Mesendoderm (in vitro differentiated cells): ENCODE results near the gene NR4A1.

Experiments used
- DNase-seq: peaks from one replicate; pipeline ENCODE4 v3.0.0; 2013
- H2AK5ac ChIP-seq: 2 replicates; pipeline ENCODE4 v1.6.1; 2013; ENCODE audit warnings: low read length, inconsistent platforms
- H2BK120ac ChIP-seq: 2 replicates; pipeline ENCODE4 v1.6.1; 2013; ENCODE audit warnings: low read depth, mild to moderate bottlenecking, low read length, moderate library complexity, mixed read lengths
- H2BK15ac ChIP-seq: replicated peaks from 2 replicates; pipeline ENCODE4 v1.6.1; 2013; ENCODE audit warnings: low read depth, mild to moderate bottlenecking, moderate library complexity
- H2BK5ac ChIP-seq: 2 replicates; pipeline ENCODE4 v1.6.1; 2013; ENCODE audit warnings: low read length, inconsistent platforms
- H3K18ac ChIP-seq: 2 replicates; pipeline ENCODE4 v1.6.1; 2013; ENCODE audit warnings: mild to moderate bottlenecking, low read length, mixed read lengths
- H3K23ac ChIP-seq: one replicate; pipeline ENCODE4 v1.6.1; 2013; ENCODE audit warnings: low read length
- H3K27ac ChIP-seq: 2 replicates; pipeline ENCODE4 v1.5.1; 2013; ENCODE audit warnings: low read depth, mild to moderate bottlenecking, inconsistent platforms, low read length, moderate library complexity
- H3K27me3 ChIP-seq: 2 replicates; pipeline ENCODE4 v1.6.1; 2013; ENCODE audit warnings: low read length, control low read depth, mild to moderate bottlenecking, inconsistent platforms; ENCODE audit not compliant: insufficient read depth, poor library complexity
- H3K36me3 ChIP-seq: 2 replicates; pipeline ENCODE4 v1.6.1; 2013; ENCODE audit warnings: low read length, inconsistent platforms; ENCODE audit not compliant: control insufficient read depth, insufficient read depth
- H3K4ac ChIP-seq: one replicate; pipeline ENCODE4 v1.6.1; 2013; ENCODE audit warnings: low read depth, mild to moderate bottlenecking, low read length, moderate library complexity
- H3K4me1 ChIP-seq: 2 replicates; pipeline ENCODE4 v1.6.1; 2013; ENCODE audit warnings: low read depth, low read length, inconsistent platforms; ENCODE audit not compliant: control insufficient read depth
- H3K4me2 ChIP-seq: 2 replicates; pipeline ENCODE4 v1.6.1; 2013; ENCODE audit warnings: low read length
- H3K4me3 ChIP-seq: 2 replicates; pipeline ENCODE4 v1.5.1; 2013; ENCODE audit warnings: mild to moderate bottlenecking, low read length
- H3K56ac ChIP-seq: one replicate; pipeline ENCODE4 v1.6.1; 2013; ENCODE audit warnings: low read length
- H3K79me1 ChIP-seq: 2 replicates; pipeline ENCODE4 v1.6.1; 2013; ENCODE audit warnings: low read length, inconsistent platforms
- H3K79me2 ChIP-seq: 2 replicates; pipeline ENCODE4 v1.6.1; 2013; ENCODE audit warnings: mild to moderate bottlenecking, low read length; ENCODE audit not compliant: control insufficient read depth, insufficient read depth
- H3K9ac ChIP-seq: 2 replicates; pipeline ENCODE4 v1.6.1; 2013; ENCODE audit warnings: low read length, inconsistent platforms
- H4K5ac ChIP-seq: one replicate; pipeline ENCODE4 v1.6.1; 2013; ENCODE audit warnings: low read length
- H4K8ac ChIP-seq: one replicate; pipeline ENCODE4 v1.6.1; 2013; ENCODE audit warnings: low read depth, mild to moderate bottlenecking, control low read depth, low read length, moderate library complexity
- WGBS: extraction: QIAGEN DNeasy Blood & Tissue Kit; methylation state at CpG from one replicate; pipeline ENCODE4 v1.1.7; 2013; ENCODE audit warnings: low lambda C conversion rate, missing lambda C conversion rate; ENCODE audit not compliant: insufficient coverage; ENCODE audit errors: extremely low coverage; 5-methylcytosine and 5-hydroxymethylcytosine counted together

Gene NR4A1

GRCh38 chr12:52082669-52082987, 31.4 kb downstream of the NR4A1 start:
- Histone ChIP-seq H3K79me2 (no peaks in the 10 kb centered on the region), H3K23ac (no peak overlapping the region), H3K4me3 (no peak overlapping the region), H2BK5ac (no peak overlapping the region), H3K4me2 (no peak overlapping the region), H2AK5ac (no peak overlapping the region), H3K4ac (no peak overlapping the region), H4K8ac (no peak overlapping the region), H3K27ac (no peak overlapping the region), H3K9ac (no peak overlapping the region), H4K5ac (no peak overlapping the region), H3K36me3 (peaks cover 3% of the 10 kb centered on the region), H3K56ac (peak overlapping the region; percentile 3), H2BK15ac (no peak overlapping the region), H2BK120ac (no peak overlapping the region), H3K27me3 (no peaks in the 10 kb centered on the region), H3K4me1 (peaks cover 3% of the 10 kb centered on the region), H3K18ac (no peak overlapping the region), H3K79me1 (no peaks in the 10 kb centered on the region)
- WGBS = no CpG with 5 or more reads among the region's 4 CpGs
- DNase-seq = no peak

DNA sequence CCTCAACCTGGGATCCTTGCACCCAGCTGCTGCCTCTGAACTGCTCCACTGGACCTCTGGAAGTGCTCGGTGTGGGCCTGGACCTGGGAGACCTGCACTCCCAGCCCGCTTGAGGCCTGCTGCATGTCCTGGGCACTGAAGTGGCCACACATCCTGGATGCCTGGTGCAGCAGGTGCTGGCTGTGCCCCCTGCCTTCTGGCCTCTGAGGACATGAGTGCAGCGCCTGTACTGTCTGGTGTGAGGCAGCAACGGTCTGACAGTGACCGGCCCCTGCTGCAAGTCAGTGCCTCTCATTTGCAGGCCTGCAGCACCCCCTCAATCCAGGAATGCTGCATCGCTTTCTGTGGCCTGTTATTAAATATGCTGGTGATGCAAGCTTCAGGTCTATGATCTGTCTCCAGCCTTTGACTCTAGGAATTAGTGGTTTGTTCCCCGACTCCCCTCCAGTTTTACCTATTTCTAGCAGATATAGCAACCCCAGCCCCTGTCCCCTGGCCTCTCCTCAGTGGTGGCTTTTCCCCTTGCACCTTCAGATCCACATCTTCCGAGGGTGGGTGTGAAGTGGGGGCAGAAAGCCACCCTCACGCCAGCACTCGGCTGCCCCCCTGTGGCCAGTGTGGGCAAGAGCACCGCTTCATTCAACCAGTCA, 31.9 kb downstream of the NR4A1 start:
- Histone ChIP-seq H2BK15ac (no peak overlapping the region), H3K4me3 (no peak overlapping the region), H3K27me3 (no peaks in the 10 kb centered on the region), H3K9ac (no peak overlapping the region), H3K36me3 (peaks cover 3% of the 10 kb centered on the region), H4K8ac (no peak overlapping the region), H2AK5ac (no peak overlapping the region), H3K79me1 (no peaks in the 10 kb centered on the region), H3K4ac (no peak overlapping the region), H3K18ac (no peak overlapping the region), H3K23ac (no peak overlapping the region), H3K79me2 (no peaks in the 10 kb centered on the region), H3K4me2 (no peak overlapping the region), H4K5ac (no peak overlapping the region), H3K27ac (no peak overlapping the region), H3K4me1 (peaks cover 3% of the 10 kb centered on the region), H2BK120ac (no peak overlapping the region), H2BK5ac (no peak overlapping the region), H3K56ac (no peak overlapping the region)
- no CpG with 5 or more reads among the region's 11 CpGs for WGBS
- DNase-seq = peak; percentile 59

GRCh38 chr12:52083638-52083996, 32.4 kb downstream of the NR4A1 start:
- Histone ChIP-seq H3K23ac (no peak overlapping the region), H3K79me2 (no peaks in the 10 kb centered on the region), H3K4me3 (no peak overlapping the region), H3K4me2 (no peak overlapping the region), H3K4ac (no peak overlapping the region), H2BK15ac (no peak overlapping the region), H3K27me3 (no peaks in the 10 kb centered on the region), H3K9ac (no peak overlapping the region), H2BK120ac (no peak overlapping the region), H3K79me1 (no peaks in the 10 kb centered on the region), H4K8ac (no peak overlapping the region), H3K36me3 (peaks cover 3% of the 10 kb centered on the region), H3K18ac (no peak overlapping the region), H2BK5ac (no peak overlapping the region), H4K5ac (no peak overlapping the region), H3K4me1 (peaks cover 3% of the 10 kb centered on the region), H3K27ac (no peak overlapping the region), H2AK5ac (no peak overlapping the region), H3K56ac (no peak overlapping the region)
- no CpG with 5 or more reads among the region's 2 CpGs for WGBS
- DNase-seq = no peak

GRCh38 chr12:52084491-52085231, 33.4 kb downstream of the NR4A1 start:
- no CpG with 5 or more reads among the region's 9 CpGs for WGBS
- no peak overlapping the region for H3K4ac ChIP-seq
- no peak overlapping the region for H3K9ac ChIP-seq
- no peak overlapping the region for H2BK5ac ChIP-seq
- H4K5ac ChIP-seq = no peak overlapping the region
- H3K4me3 ChIP-seq = no peak overlapping the region
- H3K79me2 ChIP-seq = no peaks in the 10 kb centered on the region
- no peak overlapping the region for H2BK120ac ChIP-seq
- no peak overlapping the region for H2BK15ac ChIP-seq
- no peak overlapping the region for H3K27ac ChIP-seq
- H3K36me3 ChIP-seq = no peaks in the 10 kb centered on the region
- H4K8ac ChIP-seq = no peak overlapping the region
- H3K4me1 ChIP-seq = peaks cover 3% of the 10 kb centered on the region
- H3K23ac ChIP-seq = no peak overlapping the region
- no peaks in the 10 kb centered on the region for H3K79me1 ChIP-seq
- H3K4me2 ChIP-seq = no peak overlapping the region
- H3K18ac ChIP-seq = no peak overlapping the region
- no peak for DNase-seq
- no peak overlapping the region for H3K56ac ChIP-seq
- no peak overlapping the region for H2AK5ac ChIP-seq
- H3K27me3 ChIP-seq = no peaks in the 10 kb centered on the region

DNA sequence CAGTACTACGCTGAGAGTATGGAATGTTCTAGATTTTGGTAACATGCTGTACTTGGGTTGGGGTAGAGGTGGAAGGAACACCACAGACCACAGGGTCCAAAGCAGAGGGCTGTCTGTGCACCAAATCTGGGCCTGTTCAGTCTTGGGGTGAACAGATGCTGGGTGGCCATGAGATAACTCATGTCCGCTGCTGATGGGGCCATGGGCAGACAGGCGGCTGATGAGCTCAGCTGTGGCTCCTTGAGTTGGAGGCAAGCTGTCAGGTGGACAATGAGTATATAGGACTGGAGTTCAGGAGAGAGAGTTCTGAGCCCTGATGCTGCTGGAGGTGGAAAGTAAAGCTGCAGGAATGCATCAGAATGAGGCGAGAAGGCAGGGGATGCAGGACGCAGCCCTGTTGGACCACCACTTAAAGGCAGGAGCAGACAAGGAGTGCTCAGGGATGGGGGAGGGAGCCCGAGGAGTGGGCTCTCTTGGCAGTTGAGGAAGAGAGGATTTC, 34.5 kb downstream of the NR4A1 start:
- Histone ChIP-seq H3K4ac (no peak overlapping the region), H3K36me3 (no peaks in the 10 kb centered on the region), H3K56ac (no peak overlapping the region), H3K79me2 (no peaks in the 10 kb centered on the region), H3K4me2 (no peak overlapping the region), H3K27me3 (no peaks in the 10 kb centered on the region), H4K8ac (no peak overlapping the region), H4K5ac (no peak overlapping the region), H3K27ac (no peak overlapping the region), H3K4me1 (peaks cover 3% of the 10 kb centered on the region), H3K79me1 (no peaks in the 10 kb centered on the region), H3K18ac (no peak overlapping the region), H2BK5ac (no peak overlapping the region), H2BK120ac (no peak overlapping the region), H2BK15ac (no peak overlapping the region), H2AK5ac (no peak overlapping the region), H3K23ac (no peak overlapping the region), H3K4me3 (no peak overlapping the region), H3K9ac (no peak overlapping the region)
- no CpG with 5 or more reads among the region's 6 CpGs for WGBS
- no peak for DNase-seq
